ENCODE measurements around the gene POPDC3. TPM values are rescaled to one million over a fixed set of nuclear protein-coding genes. Genes with fewer than 3 reads are reported as not detected.
A peak's percentile ranks its signal among the peaks of the same experiment; 100 is the strongest.

POPDC3 gene
- total and polyA plus RNA-seq, 2 of the 13 experiments (the other 11 are each of a cell fraction or from before 2014, with no cell fraction given): 0.18 to 0.20 TPM

DNA sequence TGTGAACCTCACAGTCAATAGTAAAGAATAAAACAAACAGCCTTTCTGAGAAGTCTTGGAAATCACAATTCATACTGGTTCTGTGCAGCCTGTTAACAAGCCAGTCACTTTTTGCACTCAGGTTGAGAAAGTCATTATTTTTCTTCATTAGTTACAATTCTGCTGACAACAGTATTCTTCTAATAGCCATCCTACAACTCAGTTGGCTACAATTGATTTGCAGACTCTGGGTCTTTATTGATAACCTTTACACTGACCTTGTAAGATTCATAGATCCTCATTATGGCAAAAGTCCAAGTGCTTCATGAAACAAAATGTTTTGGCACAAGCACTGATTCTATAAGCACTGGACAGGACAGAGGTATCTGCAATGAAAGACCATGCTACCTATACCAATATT is 34.9 kb upstream of the POPDC3 start:
- DNase-seq (ENCODE audit: low spot score): no peak
- ChIA-PET CTCF (ENCODE audit: low intra/inter-chr PET ratio, low total read pairs) (no interaction called here), POLR2A (no interaction called here)
- Histone ChIP-seq H3K36me3 (replicated peaks in 1 of 2; ENCODE audit: control insufficient read depth in 1 of 2, insufficient read depth in 2 of 2, low read length in 2 of 2) (no peaks in the 10 kb centered on the region), H3K9me3 (ENCODE audit: low read length) (no peaks in the 10 kb centered on the region), H3K27me3 (ENCODE audit: control insufficient read depth in 1 of 2, insufficient read depth in 2 of 2, low read length in 2 of 2) (no peaks in the 10 kb centered on the region), H3K4me2 (ENCODE audit: low read depth, low read length) (no peak overlapping the region), H3K9ac (ENCODE audit: insufficient read depth, low read depth, low read length) (no peak overlapping the region), H2AFZ (ENCODE audit: low read length) (no peak overlapping the region), H3K79me2 (ENCODE audit: insufficient read depth, low read length) (no peaks in the 10 kb centered on the region), H4K20me1 (ENCODE audit: insufficient read depth, low read length) (no peaks in the 10 kb centered on the region), H3K4me1 (ENCODE audit: insufficient read depth, low read length) (peaks cover 13% of the 10 kb centered on the region), H3K27ac (ENCODE audit: extremely low read length, insufficient read depth, low read length) (no peak overlapping the region), H3K4me3 (replicated peaks in 1 of 3; ENCODE audit: insufficient read depth in 1 of 3, low read depth in 2 of 3, low read length in 3 of 3) (no peak overlapping the region)
- intact Hi-C loops (cut with micrococcal nuclease; ENCODE audit: unreplicated experiment) (no loop called here), in situ Hi-C loops (cut with HindIII; ENCODE audit: extremely low pct_ligation_motif_present, low pct_unique_long_range_greater_than_20kb) (no loop called here)
- ATAC-seq: no peak
- no peak for TF ChIP-seq ZNF713 (CRISPR knock-in tag; IDR thresholded peaks at IDR 0.05)
- TF ChIP-seq MAFK (conservative IDR thresholded peaks at IDR 0.05 in 1 of 2, IDR thresholded peaks at IDR 0.05 in 1 of 2; ENCODE audit: low read length in 2 of 2): peak in 1 of 2 experiments; percentile 57; a peak in 2 of 4 replicates
- no peak for FAIRE-seq
- BruUV-seq (replicated peaks): no TSS peak

DNA sequence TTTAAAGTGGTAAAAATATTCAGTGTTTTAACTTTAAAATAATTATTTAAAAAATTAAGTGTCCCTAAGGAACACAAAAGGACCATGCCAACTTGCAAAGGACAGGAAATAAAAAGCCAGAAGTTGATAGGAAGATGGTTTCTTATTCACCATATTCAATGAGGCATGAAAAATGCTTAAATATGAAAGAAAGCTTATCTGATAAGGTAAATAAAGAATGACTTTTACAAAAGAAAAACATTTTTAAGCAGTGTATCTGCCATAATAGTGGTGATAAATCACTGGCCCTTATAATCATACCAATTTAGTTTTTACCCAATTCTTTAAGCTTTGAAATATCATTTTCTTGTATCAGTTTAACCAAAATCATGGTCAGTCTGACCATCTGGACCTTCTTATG is 33.5 kb upstream of the POPDC3 start:
- Histone ChIP-seq H3K4me2 (ENCODE audit: low read depth, low read length) (no peak overlapping the region), H3K4me1 (ENCODE audit: insufficient read depth, low read length) (peaks cover 18% of the 10 kb centered on the region), H3K79me2 (ENCODE audit: insufficient read depth, low read length) (no peaks in the 10 kb centered on the region), H3K9ac (ENCODE audit: insufficient read depth, low read depth, low read length) (no peak overlapping the region), H2AFZ (ENCODE audit: low read length) (no peak overlapping the region), H3K36me3 (replicated peaks in 1 of 2; ENCODE audit: control insufficient read depth in 1 of 2, insufficient read depth in 2 of 2, low read length in 2 of 2) (no peaks in the 10 kb centered on the region), H3K9me3 (ENCODE audit: low read length) (no peaks in the 10 kb centered on the region), H3K27ac (ENCODE audit: extremely low read length, insufficient read depth, low read length) (no peak overlapping the region), H3K4me3 (replicated peaks in 1 of 3; ENCODE audit: insufficient read depth in 1 of 3, low read depth in 2 of 3, low read length in 3 of 3) (no peak overlapping the region), H4K20me1 (ENCODE audit: insufficient read depth, low read length) (no peaks in the 10 kb centered on the region), H3K27me3 (ENCODE audit: control insufficient read depth in 1 of 2, insufficient read depth in 2 of 2, low read length in 2 of 2) (no peaks in the 10 kb centered on the region)
- POLR2A ChIA-PET: no interaction called here
- no peak for FAIRE-seq
- BruUV-seq (replicated peaks): no TSS peak
- intact Hi-C loops (cut with micrococcal nuclease; ENCODE audit: unreplicated experiment) (no loop called here), in situ Hi-C loops (cut with HindIII; ENCODE audit: extremely low pct_ligation_motif_present, low pct_unique_long_range_greater_than_20kb) (no loop called here)
- CTCF ChIA-PET (ENCODE audit: low intra/inter-chr PET ratio, low total read pairs): no interaction called here
- ATAC-seq: no peak
- DNase-seq (ENCODE audit: low spot score): no peak
- TF ChIP-seq, protein P1, sequence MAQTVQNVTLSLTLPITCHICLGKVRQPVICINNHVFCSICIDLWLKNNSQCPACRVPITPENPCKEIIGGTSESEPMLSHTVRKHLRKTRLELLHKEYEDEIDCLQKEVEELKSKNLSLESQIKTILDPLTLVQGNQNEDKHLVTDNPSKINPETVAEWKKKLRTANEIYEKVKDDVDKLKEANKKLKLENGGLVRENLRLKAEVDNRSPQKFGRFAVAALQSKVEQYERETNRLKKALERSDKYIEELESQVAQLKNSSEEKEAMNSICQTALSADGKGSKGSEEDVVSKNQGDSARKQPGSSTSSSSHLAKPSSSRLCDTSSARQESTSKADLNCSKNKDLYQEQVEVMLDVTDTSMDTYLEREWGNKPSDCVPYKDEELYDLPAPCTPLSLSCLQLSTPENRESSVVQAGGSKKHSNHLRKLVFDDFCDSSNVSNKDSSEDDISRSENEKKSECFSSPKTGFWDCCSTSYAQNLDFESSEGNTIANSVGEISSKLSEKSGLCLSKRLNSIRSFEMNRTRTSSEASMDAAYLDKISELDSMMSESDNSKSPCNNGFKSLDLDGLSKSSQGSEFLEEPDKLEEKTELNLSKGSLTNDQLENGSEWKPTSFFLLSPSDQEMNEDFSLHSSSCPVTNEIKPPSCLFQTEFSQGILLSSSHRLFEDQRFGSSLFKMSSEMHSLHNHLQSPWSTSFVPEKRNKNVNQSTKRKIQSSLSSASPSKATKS (CRISPR knock-in tag; IDR thresholded peaks at IDR 0.05): no peak
- TF ChIP-seq ZNF510 (CRISPR knock-in tag; IDR thresholded peaks at IDR 0.05; ENCODE audit: low read depth): no peak
- TF ChIP-seq ZKSCAN8 (CRISPR knock-in tag; IDR thresholded peaks at IDR 0.05; ENCODE audit: borderline replicate concordance): no peak
- TF ChIP-seq, protein P2, sequence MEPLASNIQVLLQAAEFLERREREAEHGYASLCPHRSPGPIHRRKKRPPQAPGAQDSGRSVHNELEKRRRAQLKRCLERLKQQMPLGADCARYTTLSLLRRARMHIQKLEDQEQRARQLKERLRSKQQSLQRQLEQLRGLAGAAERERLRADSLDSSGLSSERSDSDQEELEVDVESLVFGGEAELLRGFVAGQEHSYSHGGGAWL (CRISPR knock-in tag; IDR thresholded peaks at IDR 0.05): no peak
- no peak for TF ChIP-seq ZSCAN9 (CRISPR knock-in tag; IDR thresholded peaks at IDR 0.05; ENCODE audit: borderline replicate concordance)
- TF ChIP-seq, protein P3, sequence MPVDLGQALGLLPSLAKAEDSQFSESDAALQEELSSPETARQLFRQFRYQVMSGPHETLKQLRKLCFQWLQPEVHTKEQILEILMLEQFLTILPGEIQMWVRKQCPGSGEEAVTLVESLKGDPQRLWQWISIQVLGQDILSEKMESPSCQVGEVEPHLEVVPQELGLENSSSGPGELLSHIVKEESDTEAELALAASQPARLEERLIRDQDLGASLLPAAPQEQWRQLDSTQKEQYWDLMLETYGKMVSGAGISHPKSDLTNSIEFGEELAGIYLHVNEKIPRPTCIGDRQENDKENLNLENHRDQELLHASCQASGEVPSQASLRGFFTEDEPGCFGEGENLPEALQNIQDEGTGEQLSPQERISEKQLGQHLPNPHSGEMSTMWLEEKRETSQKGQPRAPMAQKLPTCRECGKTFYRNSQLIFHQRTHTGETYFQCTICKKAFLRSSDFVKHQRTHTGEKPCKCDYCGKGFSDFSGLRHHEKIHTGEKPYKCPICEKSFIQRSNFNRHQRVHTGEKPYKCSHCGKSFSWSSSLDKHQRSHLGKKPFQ (CRISPR knock-in tag; IDR thresholded peaks at IDR 0.05; ENCODE audit: insufficient replicate concordance): no peak
- no peak for TF ChIP-seq ZNF513 (CRISPR knock-in tag; conservative IDR thresholded peaks at IDR 0.05)
- TF ChIP-seq, protein P4, sequence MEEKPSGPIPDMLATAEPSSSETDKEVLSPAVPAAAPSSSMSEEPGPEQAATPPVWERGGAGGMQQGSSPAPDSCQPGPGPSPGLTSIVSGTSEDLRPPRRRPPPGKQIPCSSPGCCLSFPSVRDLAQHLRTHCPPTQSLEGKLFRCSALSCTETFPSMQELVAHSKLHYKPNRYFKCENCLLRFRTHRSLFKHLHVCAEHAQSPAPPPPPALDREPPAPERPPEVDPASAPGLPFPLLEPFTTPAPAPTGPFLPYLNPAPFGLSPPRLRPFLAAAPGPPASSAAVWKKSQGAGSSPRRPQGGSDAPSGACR (CRISPR knock-in tag; IDR thresholded peaks at IDR 0.05): no peak
- TF ChIP-seq THAP11 (CRISPR knock-in tag; IDR thresholded peaks at IDR 0.05): no peak
- no peak for TF ChIP-seq ETV5 (CRISPR knock-in tag; IDR thresholded peaks at IDR 0.05; ENCODE audit: borderline replicate concordance)
- TF ChIP-seq IKZF1 (IDR thresholded peaks at IDR 0.05): no peak
